ENCODE measurements around the gene FARSB.

The FARSB gene

DNA sequence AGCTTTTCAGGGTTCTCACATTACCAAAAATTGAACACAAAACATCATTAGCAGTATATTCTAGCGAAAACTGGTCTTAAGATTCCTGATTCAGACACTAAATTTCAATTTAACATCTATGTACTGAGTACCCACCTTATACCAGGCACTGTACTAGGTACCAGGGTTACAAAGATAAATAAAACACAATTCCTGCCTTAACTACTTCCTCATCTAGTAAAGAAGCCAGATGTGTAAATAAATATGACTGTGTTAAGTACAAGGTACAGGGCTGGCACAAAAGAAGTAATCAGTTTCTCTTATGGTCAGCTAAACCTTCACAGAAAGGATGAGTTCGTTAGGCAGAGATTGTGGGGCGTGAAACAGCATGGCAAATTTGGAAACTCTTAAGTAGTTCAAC lies 6.1 kb downstream of the FARSB start:
- DNase-seq (ENCODE audit: extremely low read depth, low read depth), result no peak
- TF ChIP-seq CTCF (IDR thresholded peaks at IDR 0.05; ENCODE audit: low read depth, low read length, missing control alignments), result no peak
- no peak overlapping the region for H3K4me3 ChIP-seq (replicated peaks; ENCODE audit: low read depth, low read length)

DNA sequence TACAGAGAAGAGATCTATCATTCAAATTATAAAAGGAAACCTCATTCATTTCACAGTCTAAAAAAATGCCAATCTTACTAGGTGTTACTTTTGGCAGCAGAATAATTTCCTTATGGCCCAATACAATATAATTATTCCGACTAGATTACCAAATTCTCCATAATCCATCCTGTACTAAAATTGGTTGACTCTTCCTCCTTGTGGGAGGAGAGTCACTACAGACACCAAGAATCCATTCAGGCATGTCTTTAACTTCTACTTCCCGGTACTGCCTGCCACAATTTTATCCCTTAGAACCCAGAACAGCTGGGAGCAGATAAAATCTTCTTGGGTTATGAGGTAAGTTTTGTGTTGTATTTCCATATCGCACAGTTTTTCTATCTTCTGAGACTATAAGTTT lies 9.9 kb downstream of the FARSB start:
- no peak for DNase-seq (ENCODE audit: extremely low read depth, low read depth)
- TF ChIP-seq CTCF (IDR thresholded peaks at IDR 0.05; ENCODE audit: low read depth, low read length, missing control alignments), result no peak
- H3K4me3 ChIP-seq (replicated peaks; ENCODE audit: low read depth, low read length), result no peak overlapping the region

- DNase-seq (ENCODE audit: extremely low read depth, low read depth), result no peak
- no peak for TF ChIP-seq CTCF (IDR thresholded peaks at IDR 0.05; ENCODE audit: low read depth, low read length, missing control alignments)
- no peak overlapping the region for H3K4me3 ChIP-seq (replicated peaks; ENCODE audit: low read depth, low read length)
Observed at GRCh38 chr2:222643134-222643533, 12.8 kb downstream of the FARSB start.

DNA sequence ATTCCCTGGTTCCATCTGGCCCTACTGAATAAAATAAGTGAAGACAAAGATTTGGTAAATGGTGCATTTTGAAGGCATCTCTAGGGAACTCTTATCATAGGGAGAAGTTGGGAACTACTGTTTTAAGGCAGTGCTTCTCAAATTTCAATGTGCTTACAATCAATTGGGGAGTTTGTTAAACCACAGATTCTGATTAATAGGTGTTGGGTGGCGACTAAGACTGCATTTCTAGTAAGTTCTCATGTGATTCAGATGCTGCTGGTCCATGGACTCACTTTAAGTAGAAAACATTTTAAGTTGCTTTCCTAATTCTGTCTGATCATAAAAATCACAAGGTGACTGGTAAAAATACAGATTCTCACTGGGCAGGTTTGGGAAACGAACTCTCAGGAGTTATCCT lies 14.6 kb downstream of the FARSB start:
- no peak for DNase-seq (ENCODE audit: extremely low read depth, low read depth)
- no peak overlapping the region for H3K4me3 ChIP-seq (replicated peaks; ENCODE audit: low read depth, low read length)
- no peak for TF ChIP-seq CTCF (IDR thresholded peaks at IDR 0.05; ENCODE audit: low read depth, low read length, missing control alignments)

DNA sequence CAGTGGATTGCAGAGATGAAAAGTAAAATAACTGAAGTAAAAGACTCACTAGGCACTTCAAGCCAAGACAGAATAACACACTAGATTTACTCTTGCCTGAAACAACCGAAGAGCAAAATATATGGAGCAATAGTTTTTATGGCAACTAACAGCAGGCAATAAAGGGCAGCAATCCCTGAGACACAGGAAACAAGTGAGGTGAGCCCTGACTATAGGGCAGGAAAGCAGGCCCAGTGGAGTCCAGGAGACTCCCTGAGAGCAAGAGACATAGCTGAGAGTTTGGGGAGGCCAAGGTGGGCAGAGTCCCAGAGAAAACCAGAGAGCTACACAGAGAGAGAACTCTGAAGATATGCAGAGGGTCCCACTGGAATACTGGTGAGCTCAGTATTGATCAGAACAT lies 18.8 kb downstream of the FARSB start:
- no peak for TF ChIP-seq CTCF (IDR thresholded peaks at IDR 0.05; ENCODE audit: low read depth, low read length, missing control alignments)
- DNase-seq (ENCODE audit: extremely low read depth, low read depth), result no peak
- H3K4me3 ChIP-seq (replicated peaks; ENCODE audit: low read depth, low read length), result no peak overlapping the region

- DNase-seq (ENCODE audit: extremely low read depth, low read depth), result no peak
- no peak for TF ChIP-seq CTCF (IDR thresholded peaks at IDR 0.05; ENCODE audit: low read depth, low read length, missing control alignments)
- H3K4me3 ChIP-seq (replicated peaks; ENCODE audit: low read depth, low read length), result no peak overlapping the region
Observed at GRCh38 chr2:222635295-222635694, 20.6 kb downstream of the FARSB start.

GRCh38 chr2:222627764-222628163 lies 28.1 kb downstream of the FARSB start:
- TF ChIP-seq CTCF (IDR thresholded peaks at IDR 0.05; ENCODE audit: low read depth, low read length, missing control alignments), result no peak
- DNase-seq (ENCODE audit: extremely low read depth, low read depth), result no peak
- no peak overlapping the region for H3K4me3 ChIP-seq (replicated peaks; ENCODE audit: low read depth, low read length)

Measured in HFF-Myc (cell line).